Transverse colon (tissue), 4 donors: ENCODE results near the gene SORD. TPM values are rescaled to one million over a fixed set of nuclear protein-coding genes. Genes with fewer than 3 reads are reported as not detected.

ENCODE experiments used
- DNase-seq: peaks from one replicate; pipeline ENCODE4 v3.0.0-alpha.2; 2019
- H3K27ac ChIP-seq, 4 donors: fragments of 200-600 bp; sonication (generic); 2 replicates each; pipeline ENCODE4 v1.5.1; 2016 to 2018; ENCODE audit warnings: inconsistent platforms in 4 of 4
- H3K27me3 ChIP-seq: fragments of 200-600 bp; sonication (generic); 2 replicates; pipeline ENCODE4 v1.5.1; 2017; ENCODE audit warnings: inconsistent platforms
- H3K36me3 ChIP-seq, 4 donors: fragments of 200-600 bp; sonication (generic); 2 replicates each; pipeline ENCODE4 v1.5.1; 2017 to 2019; ENCODE audit warnings: inconsistent platforms in 4 of 4
- H3K4me1 ChIP-seq, 4 donors: fragments of 200-600 bp; sonication (generic); 2 replicates each; pipeline ENCODE4 v1.5.1; 2017 to 2020; ENCODE audit warnings: inconsistent platforms in 4 of 4
- H3K4me3 ChIP-seq, 4 donors: fragments of 200-600 bp; sonication (generic); 1 replicate in 1 of 4; 2 replicates in 3 of 4; pipeline versions ENCODE4 v1.5.1 to v1.6.1; 2017 to 2019; ENCODE audit warnings: inconsistent platforms in 4 of 4
- H3K9me3 ChIP-seq, 2 donors: fragments of 200-600 bp; sonication (generic); 2 replicates each; pipeline ENCODE4 v1.5.1; 2017 to 2019; ENCODE audit warnings: inconsistent platforms in 2 of 2
- EP300 ChIP-seq: sonication (generic); formaldehyde crosslinking; IDR thresholded peaks from one replicate; pipeline ENCODE4 v1.6.1; 2017; ENCODE audit warnings: antibody characterized with exemption, low read depth
- POLR2A ChIP-seq: fragments of 450-650 bp; IDR thresholded peaks from one replicate; pipeline ENCODE4 v1.6.1; 2016; ENCODE audit warnings: antibody characterized with exemption, mild to moderate bottlenecking, moderate library complexity
- POLR2AphosphoS5 ChIP-seq, 3 donors: sonication (generic); formaldehyde crosslinking; IDR thresholded peaks; one replicate each; pipeline ENCODE4 v1.6.1; 2016; ENCODE audit warnings: antibody characterized with exemption in 3 of 3
- WGBS, 2 donors: methylation state at CpG; one replicate each; pipeline ENCODE4 v1.1.5; 2018; ENCODE audit warnings: low coverage in 1 of 2; 5-methylcytosine and 5-hydroxymethylcytosine counted together
- in situ Hi-C, 4 donors: fragments of 200-750 bp; cut with MboI; loops; one replicate each; pipeline versions ENCODE4 v1.15.0 to v1.15.1; 2017; ENCODE audit warnings: low sequenced_read_pairs in 3 of 4, low pct_ligation_motif_present in 1 of 4, low pct_unique_long_range_greater_than_20kb in 1 of 4
- intact Hi-C: fragments of 100-400 bp; cut with DNase I; formaldehyde crosslinking; loops from one replicate; pipeline ENCODE4 v1.15.1; 2023; ENCODE audit warnings: low total_unique reads
- total RNA-seq, 4 donors: library from RNA; depleted of rRNA; stranded (reverse); fragments of >200 nt; gene quantifications; one replicate each; pipeline ENCODE4 v1.1.0, GENCODE V29; 2016
- TF ChIP-seq, protein P1 (sequence below), 5 experiments: fragments of 200-600 bp in 3 of 5; fragments of 450-650 bp in 2 of 5; sonication (generic) in 3 of 5; IDR thresholded peaks; 1 replicate in 2 of 5; 2 replicates in 3 of 5; pipeline ENCODE4 v1.5.1; 2016 to 2017; ENCODE audit warnings: antibody characterized with exemption in 5 of 5, inconsistent platforms in 3 of 5, mild to moderate bottlenecking in 2 of 5, moderate library complexity in 1 of 5

Gene SORD
- total RNA-seq, 4 donors from 2014 or later: 0.75 to 36.2 (median 11.3) TPM

DNA sequence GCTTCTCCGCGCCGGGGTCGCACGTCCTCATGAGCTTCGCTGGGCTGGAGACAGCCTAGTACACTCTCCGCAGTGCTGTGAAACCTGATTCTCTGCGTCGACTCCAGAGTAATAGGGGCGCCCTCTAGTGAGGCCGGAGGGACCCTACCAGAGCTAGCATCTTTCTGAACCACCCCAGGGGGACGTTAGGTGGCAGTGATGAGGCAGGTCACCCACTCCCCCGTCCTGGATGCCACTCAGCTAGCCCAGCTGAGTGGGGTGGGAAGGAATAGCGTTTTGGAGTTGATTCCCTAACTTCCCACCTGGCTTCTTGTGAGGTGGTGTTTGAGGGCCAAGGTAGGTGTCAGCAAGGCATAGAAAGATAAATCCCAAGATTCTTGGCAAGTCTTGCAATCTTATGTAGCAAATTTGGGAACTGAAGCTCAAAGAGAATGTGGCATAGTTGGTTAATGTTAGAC, 95.2 kb downstream of the SORD start:
- Histone ChIP-seq H3K9me3 (no peaks in the 10 kb centered on the region), H3K4me1 (peaks cover 10 to 26% (median 18%) of the 10 kb centered on the region in 4 donors), H3K36me3 (no peaks in the 10 kb centered on the region), H3K27me3 (peaks cover 78% of the 10 kb centered on the region), H3K27ac (no peak overlapping the region), H3K4me3 (peak overlapping the region in 1 of 4 donors; percentile 27)
- intact Hi-C loops: loop anchor here (2.0 kb wide), 1 partner anchor 61 kb away; no protein-coding TSS in a partner anchor
- TF ChIP-seq, protein P1, sequence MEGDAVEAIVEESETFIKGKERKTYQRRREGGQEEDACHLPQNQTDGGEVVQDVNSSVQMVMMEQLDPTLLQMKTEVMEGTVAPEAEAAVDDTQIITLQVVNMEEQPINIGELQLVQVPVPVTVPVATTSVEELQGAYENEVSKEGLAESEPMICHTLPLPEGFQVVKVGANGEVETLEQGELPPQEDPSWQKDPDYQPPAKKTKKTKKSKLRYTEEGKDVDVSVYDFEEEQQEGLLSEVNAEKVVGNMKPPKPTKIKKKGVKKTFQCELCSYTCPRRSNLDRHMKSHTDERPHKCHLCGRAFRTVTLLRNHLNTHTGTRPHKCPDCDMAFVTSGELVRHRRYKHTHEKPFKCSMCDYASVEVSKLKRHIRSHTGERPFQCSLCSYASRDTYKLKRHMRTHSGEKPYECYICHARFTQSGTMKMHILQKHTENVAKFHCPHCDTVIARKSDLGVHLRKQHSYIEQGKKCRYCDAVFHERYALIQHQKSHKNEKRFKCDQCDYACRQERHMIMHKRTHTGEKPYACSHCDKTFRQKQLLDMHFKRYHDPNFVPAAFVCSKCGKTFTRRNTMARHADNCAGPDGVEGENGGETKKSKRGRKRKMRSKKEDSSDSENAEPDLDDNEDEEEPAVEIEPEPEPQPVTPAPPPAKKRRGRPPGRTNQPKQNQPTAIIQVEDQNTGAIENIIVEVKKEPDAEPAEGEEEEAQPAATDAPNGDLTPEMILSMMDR (IDR thresholded peaks at IDR 0.05): peak; percentile 90 to 95 (median 92)
- no peak for TF ChIP-seq EP300
- 0 to 3% methylated on average over 6 to 14 of the region's 14 CpGs for WGBS, 2 donors
- peak; percentile 89 for DNase-seq
- in situ Hi-C loops: loop anchor here in 1 of 4 donors (25.0 kb wide), 1 partner anchor 156 kb away; the partner anchor contains the start of gene TERB2

DNA sequence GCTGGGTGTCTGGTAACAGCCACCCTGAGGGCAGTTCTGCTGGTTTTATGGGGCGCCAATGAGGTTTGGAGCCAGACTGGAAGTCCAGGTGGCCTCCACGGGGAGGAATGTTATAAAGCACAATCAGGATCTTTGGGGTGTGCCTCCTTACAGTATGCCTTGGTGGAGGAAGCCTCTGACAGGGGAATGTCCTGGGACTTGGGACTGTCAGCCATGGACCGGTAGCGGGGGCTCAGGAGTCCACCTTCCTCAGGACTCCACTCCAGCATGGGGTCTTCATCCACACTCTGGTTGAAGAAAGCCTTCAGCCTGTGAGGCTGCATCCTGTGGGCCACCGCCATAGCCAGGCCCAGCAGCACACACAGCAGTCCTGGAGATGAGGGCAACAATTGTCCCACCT, 96.0 kb downstream of the SORD start:
- H3K9me3 ChIP-seq: no peaks in the 10 kb centered on the region
- TF ChIP-seq, protein P1 (IDR thresholded peaks at IDR 0.05): no peak
- intact Hi-C loops (loop anchor here (2.0 kb wide), 1 partner anchor 60 kb away; no protein-coding TSS in a partner anchor), in situ Hi-C loops (loop anchor here in 1 of 4 donors (25.0 kb wide), 1 partner anchor 157 kb away; the partner anchor contains the start of gene TERB2)
- H3K27ac ChIP-seq: no peak overlapping the region
- H3K4me1 ChIP-seq: peaks cover 10 to 24% (median 13%) of the 10 kb centered on the region in 4 donors
- H3K27me3 ChIP-seq: peaks cover 77% of the 10 kb centered on the region
- H3K36me3 ChIP-seq: no peaks in the 10 kb centered on the region
- DNase-seq: no peak
- 75% methylated on average over 5 of the region's 5 CpGs; no CpG with 5 or more reads in 1 of the 2 donors for WGBS, 2 donors
- H3K4me3 ChIP-seq: no peak overlapping the region

DNA sequence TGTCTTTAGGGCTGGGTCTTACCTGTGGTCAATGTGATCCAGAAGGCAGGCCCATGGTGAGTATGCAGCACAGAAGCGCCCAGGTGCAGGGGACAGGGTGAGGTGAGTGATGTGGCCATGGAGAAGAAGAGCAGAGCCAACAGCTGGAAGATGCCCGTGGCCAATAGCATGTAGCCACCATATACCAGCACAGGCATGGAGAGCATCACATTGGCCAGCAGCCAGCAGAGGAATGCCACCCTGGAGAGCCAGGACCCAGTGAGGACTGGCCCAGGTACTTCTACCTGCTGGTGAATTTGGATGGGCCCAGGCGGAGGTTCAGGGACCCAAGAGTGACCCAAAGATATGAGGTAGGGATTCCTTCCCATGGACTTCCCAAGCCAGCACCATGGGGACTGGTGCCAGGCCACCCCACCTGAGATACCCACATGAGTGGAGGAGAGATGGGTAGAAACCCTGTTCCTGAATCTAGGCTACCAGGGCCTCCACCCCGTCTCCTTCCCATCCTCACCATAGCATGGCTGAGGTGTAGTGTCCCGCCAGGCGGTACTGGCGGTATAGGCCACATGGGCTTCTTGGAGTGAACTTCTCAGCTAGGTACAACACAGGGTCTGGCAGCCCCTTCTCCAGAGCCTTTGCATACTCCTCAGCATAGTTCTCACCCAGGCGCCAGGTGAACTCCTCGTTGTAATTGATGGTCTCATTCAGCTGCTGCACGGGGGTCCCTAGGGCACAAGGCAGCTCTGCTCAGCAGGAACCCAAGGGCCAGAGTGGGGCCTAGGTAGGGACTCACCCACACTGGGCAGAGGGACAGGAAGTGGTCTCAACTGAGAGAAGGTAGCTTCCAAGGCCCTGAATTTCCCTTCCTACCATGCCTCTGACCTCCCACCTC, 97.3 kb downstream of the SORD start:
- intact Hi-C loops (no loop called here), in situ Hi-C loops (loop anchor here in 1 of 4 donors (25.0 kb wide), 1 partner anchor 158 kb away; the partner anchor contains the start of gene TERB2)
- DNase-seq: no peak
- Histone ChIP-seq H3K9me3 (no peaks in the 10 kb centered on the region), H3K4me3 (no peak overlapping the region), H3K36me3 (no peaks in the 10 kb centered on the region), H3K27ac (no peak overlapping the region), H3K4me1 (peaks cover 7 to 18% (median 9%) of the 10 kb centered on the region in 4 donors), H3K27me3 (peaks cover 76% of the 10 kb centered on the region)
- WGBS, 2 donors: 94% methylated on average over 10 of the region's 10 CpGs; no CpG with 5 or more reads in 1 of the 2 donors
- TF ChIP-seq POLR2AphosphoS5 (IDR thresholded peaks at IDR 0.05): no peak
- TF ChIP-seq POLR2A: no peak
- TF ChIP-seq, protein P1 (IDR thresholded peaks at IDR 0.05): no peak
- no peak for TF ChIP-seq EP300

DNA sequence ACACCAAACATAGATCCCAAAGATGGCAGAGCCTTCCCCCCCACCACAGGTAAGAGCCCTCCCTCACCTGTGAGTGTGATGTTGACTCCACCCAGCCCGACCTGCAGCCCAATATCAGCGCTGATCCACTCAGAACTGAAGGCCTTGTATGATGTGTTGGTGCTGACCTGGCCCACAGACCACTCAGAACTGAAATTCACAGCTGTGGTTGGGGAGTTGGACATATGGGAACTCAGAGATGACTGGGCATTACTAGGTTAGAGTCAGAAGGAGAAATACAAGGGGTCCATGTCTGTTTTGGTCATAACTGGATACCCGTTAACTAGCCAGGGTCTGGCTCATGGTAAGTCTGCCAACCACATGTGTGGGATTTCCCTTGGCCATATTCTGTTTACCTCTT, 98.0 kb downstream of the SORD start:
- no peak for TF ChIP-seq POLR2AphosphoS5 (IDR thresholded peaks at IDR 0.05)
- TF ChIP-seq POLR2A: no peak
- TF ChIP-seq, protein P1 (IDR thresholded peaks at IDR 0.05): no peak
- TF ChIP-seq EP300: no peak
- Histone ChIP-seq H3K27me3 (peaks cover 76% of the 10 kb centered on the region), H3K4me1 (peaks cover 7 to 18% (median 9%) of the 10 kb centered on the region in 4 donors), H3K36me3 (no peaks in the 10 kb centered on the region), H3K27ac (no peak overlapping the region), H3K9me3 (no peaks in the 10 kb centered on the region), H3K4me3 (no peak overlapping the region)
- WGBS, 2 donors: 55% methylated on average over 3 of the region's 3 CpGs; no CpG with 5 or more reads in 1 of the 2 donors
- intact Hi-C loops: no loop called here
- no peak for DNase-seq
- in situ Hi-C loops: loop anchor here in 1 of 4 donors (25.0 kb wide), 1 partner anchor 159 kb away; the partner anchor contains the start of gene TERB2
